WTC11 (cell line): ENCODE measurements around the gene KHDC3L. TPM values are rescaled to one million over a fixed set of nuclear protein-coding genes. Genes with fewer than 3 reads are reported as not detected.

Experiments
- ATAC-seq: fragments of 200-7000 bp; cut with Tn5 transposase; 2 replicates; pipeline ENCODE4 v1.10.0; 2021; ENCODE audit warnings: mild to moderate bottlenecking, moderate library complexity
- CTCF ChIA-PET: fragments of 300-600 bp; sonication (Branson Sonifier 250); formaldehyde crosslinking; loops from one replicate; lab custom pipeline; 2021; ENCODE audit warnings: antibody characterized with exemption; lab: Charles Lee
- POLR2A ChIA-PET: fragments of 350-600 bp; sonication (Branson Sonifier 250); formaldehyde crosslinking; loops from one replicate; lab custom pipeline; 2021; ENCODE audit warnings: antibody characterized with exemption; lab: Charles Lee
- DNase-seq: peaks from one replicate; pipeline ENCODE4 v3.0.0; 2021; ENCODE audit warnings: low spot score
- H3K27ac Mint-ChIP-seq: 2 replicates; pipeline ENCODE4 v1.8.0; 2021; ENCODE audit warnings: mixed read lengths
- H3K27me3 Mint-ChIP-seq: 2 replicates; pipeline ENCODE4 v1.8.0; 2021; ENCODE audit warnings: low read depth, mild to moderate bottlenecking, moderate library complexity, mixed read lengths
- H3K36me3 Mint-ChIP-seq: 2 replicates; pipeline ENCODE4 v1.8.0; 2021; ENCODE audit warnings: mixed read lengths
- H3K4me1 Mint-ChIP-seq: 2 replicates; pipeline ENCODE4 v1.8.0; 2022; ENCODE audit warnings: mixed read lengths
- H3K4me3 Mint-ChIP-seq: 2 replicates; pipeline ENCODE4 v1.8.0; 2021; ENCODE audit warnings: mild to moderate bottlenecking, moderate library complexity, mixed read lengths
- H3K9me3 Mint-ChIP-seq: 2 replicates; pipeline ENCODE4 v1.8.0; 2021; ENCODE audit warnings: mixed read lengths
- NR2C2 ChIP-seq: sonication (generic); formaldehyde crosslinking; IDR thresholded peaks from 2 replicates; pipeline ENCODE4 v1.8.0; 2022; ENCODE audit warnings: mild to moderate bottlenecking, missing genetic modification reagents
- RORB ChIP-seq: fragments of 250-450 bp; sonication (Bioruptor Pico); IDR thresholded peaks from 2 replicates; pipeline ENCODE4 v1.9.0; 2021; ENCODE audit warnings: mild to moderate bottlenecking
- SMAD4 ChIP-seq: sonication (generic); formaldehyde crosslinking; IDR thresholded peaks from 2 replicates; pipeline ENCODE4 v1.8.0; 2022; ENCODE audit warnings: mild to moderate bottlenecking, missing genetic modification reagents
- TEAD4 ChIP-seq: sonication (generic); formaldehyde crosslinking; IDR thresholded peaks from 2 replicates; pipeline ENCODE4 v1.8.0; 2022; ENCODE audit warnings: mild to moderate bottlenecking, missing genetic modification reagents
- ZNF317 ChIP-seq: sonication (generic); formaldehyde crosslinking; IDR thresholded peaks from 2 replicates; pipeline ENCODE4 v1.8.1; 2023; ENCODE audit warnings: low read depth, mild to moderate bottlenecking, moderate library complexity, missing genetic modification reagents, borderline replicate concordance
- ZNF423 ChIP-seq: fragments of 250-450 bp; sonication (Bioruptor Pico); IDR thresholded peaks from 2 replicates; pipeline ENCODE4 v2.1.2; 2022; ENCODE audit warnings: mild to moderate bottlenecking, moderate library complexity
- total RNA-seq: library from RNA; stranded (reverse); gene quantifications from 3 replicates; pipeline ENCODE4 v1.2.3, GENCODE V29; 2021
- TF ChIP-seq, protein P1 (sequence below): sonication (generic); formaldehyde crosslinking; IDR thresholded peaks from 2 replicates; pipeline ENCODE4 v1.8.0; 2023; ENCODE audit warnings: mild to moderate bottlenecking, missing genetic modification reagents
- TF ChIP-seq, protein P2 (sequence below): sonication (generic); formaldehyde crosslinking; IDR thresholded peaks from 2 replicates; pipeline ENCODE4 v1.8.0; 2022; ENCODE audit warnings: missing genetic modification reagents
- TF ChIP-seq, protein P3 (sequence below): sonication (generic); formaldehyde crosslinking; IDR thresholded peaks from 2 replicates; pipeline ENCODE4 v1.8.0; 2023; ENCODE audit warnings: missing genetic modification reagents
- TF ChIP-seq, protein P4 (sequence below): sonication (generic); formaldehyde crosslinking; IDR thresholded peaks from 2 replicates; pipeline ENCODE4 v1.8.1; 2022; ENCODE audit warnings: missing genetic modification reagents, borderline replicate concordance
- TF ChIP-seq, protein P5 (sequence below): sonication (generic); formaldehyde crosslinking; IDR thresholded peaks from 2 replicates; pipeline ENCODE4 v1.8.1; 2023; ENCODE audit warnings: mild to moderate bottlenecking, missing genetic modification reagents, borderline replicate concordance

The KHDC3L gene
- total RNA-seq, 1 experiment from 2014 or later, result not detected

DNA sequence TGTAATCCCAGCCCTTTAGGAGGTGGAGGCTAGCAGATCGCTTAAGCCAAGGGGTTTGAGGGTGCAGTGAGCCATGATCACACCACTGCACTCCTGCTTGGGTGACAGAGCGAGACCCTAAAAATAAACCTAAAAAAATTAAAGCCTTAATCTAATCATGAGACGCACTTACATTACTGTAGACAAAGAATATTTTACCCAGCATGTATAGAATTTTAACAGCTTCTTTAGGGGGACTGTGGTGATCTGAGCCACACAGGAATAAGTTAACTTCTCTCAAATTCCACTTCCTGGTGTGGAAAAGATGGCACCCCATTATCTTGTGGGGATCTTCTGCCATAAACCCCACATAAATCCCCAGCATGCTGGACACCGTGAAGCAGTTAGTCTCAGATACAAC is 9.5 kb downstream of the KHDC3L start:
- H3K4me1 Mint-ChIP-seq, result peaks cover 12% of the 10 kb centered on the region
- ChIA-PET POLR2A (interaction anchor here (0.7 kb wide), 1 partner anchor 17 kb away, joined by 4 read pairs; no protein-coding TSS in a partner anchor), CTCF (interaction anchor here (0.8 to 1.4 kb wide), 2 partner anchors 17 to 23 kb away, joined by 3 to 6 read pairs; no protein-coding TSS in a partner anchor)
- no peak for TF ChIP-seq RORB (CRISPR knock-in tag)
- no peak for TF ChIP-seq ZNF317 (CRISPR knock-in tag)
- ATAC-seq, result no peak
- H3K36me3 Mint-ChIP-seq, result no peaks in the 10 kb centered on the region
- peaks cover 9% of the 10 kb centered on the region for H3K27me3 Mint-ChIP-seq
- no peak for DNase-seq
- no peak overlapping the region for H3K27ac Mint-ChIP-seq
- H3K4me3 Mint-ChIP-seq, result no peak overlapping the region
- H3K9me3 Mint-ChIP-seq, result peaks cover 7% of the 10 kb centered on the region; the same call in 1 of the 2 replicates

DNA sequence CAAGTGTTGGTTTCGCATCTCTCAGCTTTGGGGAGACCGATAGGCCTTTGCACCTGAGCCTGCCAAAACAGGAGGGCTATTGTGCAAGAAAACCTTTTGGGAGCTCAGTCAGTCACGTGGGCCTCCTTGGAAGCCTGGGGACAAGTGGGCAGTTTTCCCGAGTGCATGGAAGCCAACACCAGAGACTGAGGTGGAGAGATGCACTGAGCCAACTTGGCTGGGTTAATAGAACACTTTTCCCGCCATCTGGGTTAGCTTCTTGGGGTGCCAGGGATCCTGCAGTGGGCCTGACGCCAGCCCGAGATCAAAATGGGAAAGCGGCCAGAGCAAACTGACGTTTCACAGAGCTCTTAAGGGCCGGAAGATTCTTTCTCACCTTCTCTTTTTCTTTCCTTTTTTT is 10.1 kb downstream of the KHDC3L start:
- Mint-ChIP-seq H3K27me3 (peaks cover 9% of the 10 kb centered on the region), H3K36me3 (no peaks in the 10 kb centered on the region), H3K4me3 (no peak overlapping the region), H3K27ac (no peak overlapping the region), H3K9me3 (peaks cover 7% of the 10 kb centered on the region; the same call in 1 of the 2 replicates), H3K4me1 (peaks cover 12% of the 10 kb centered on the region)
- no peak for ATAC-seq
- CTCF ChIA-PET, result interaction anchor here (0.8 to 1.4 kb wide), 2 partner anchors 16 to 23 kb away, joined by 3 to 6 read pairs; no protein-coding TSS in a partner anchor
- DNase-seq, result no peak
- TF ChIP-seq, protein P1, sequence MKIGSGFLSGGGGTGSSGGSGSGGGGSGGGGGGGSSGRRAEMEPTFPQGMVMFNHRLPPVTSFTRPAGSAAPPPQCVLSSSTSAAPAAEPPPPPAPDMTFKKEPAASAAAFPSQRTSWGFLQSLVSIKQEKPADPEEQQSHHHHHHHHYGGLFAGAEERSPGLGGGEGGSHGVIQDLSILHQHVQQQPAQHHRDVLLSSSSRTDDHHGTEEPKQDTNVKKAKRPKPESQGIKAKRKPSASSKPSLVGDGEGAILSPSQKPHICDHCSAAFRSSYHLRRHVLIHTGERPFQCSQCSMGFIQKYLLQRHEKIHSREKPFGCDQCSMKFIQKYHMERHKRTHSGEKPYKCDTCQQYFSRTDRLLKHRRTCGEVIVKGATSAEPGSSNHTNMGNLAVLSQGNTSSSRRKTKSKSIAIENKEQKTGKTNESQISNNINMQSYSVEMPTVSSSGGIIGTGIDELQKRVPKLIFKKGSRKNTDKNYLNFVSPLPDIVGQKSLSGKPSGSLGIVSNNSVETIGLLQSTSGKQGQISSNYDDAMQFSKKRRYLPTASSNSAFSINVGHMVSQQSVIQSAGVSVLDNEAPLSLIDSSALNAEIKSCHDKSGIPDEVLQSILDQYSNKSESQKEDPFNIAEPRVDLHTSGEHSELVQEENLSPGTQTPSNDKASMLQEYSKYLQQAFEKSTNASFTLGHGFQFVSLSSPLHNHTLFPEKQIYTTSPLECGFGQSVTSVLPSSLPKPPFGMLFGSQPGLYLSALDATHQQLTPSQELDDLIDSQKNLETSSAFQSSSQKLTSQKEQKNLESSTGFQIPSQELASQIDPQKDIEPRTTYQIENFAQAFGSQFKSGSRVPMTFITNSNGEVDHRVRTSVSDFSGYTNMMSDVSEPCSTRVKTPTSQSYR (CRISPR knock-in tag), result no peak
- TF ChIP-seq SMAD4 (CRISPR knock-in tag), result no peak
- TF ChIP-seq, protein P2, sequence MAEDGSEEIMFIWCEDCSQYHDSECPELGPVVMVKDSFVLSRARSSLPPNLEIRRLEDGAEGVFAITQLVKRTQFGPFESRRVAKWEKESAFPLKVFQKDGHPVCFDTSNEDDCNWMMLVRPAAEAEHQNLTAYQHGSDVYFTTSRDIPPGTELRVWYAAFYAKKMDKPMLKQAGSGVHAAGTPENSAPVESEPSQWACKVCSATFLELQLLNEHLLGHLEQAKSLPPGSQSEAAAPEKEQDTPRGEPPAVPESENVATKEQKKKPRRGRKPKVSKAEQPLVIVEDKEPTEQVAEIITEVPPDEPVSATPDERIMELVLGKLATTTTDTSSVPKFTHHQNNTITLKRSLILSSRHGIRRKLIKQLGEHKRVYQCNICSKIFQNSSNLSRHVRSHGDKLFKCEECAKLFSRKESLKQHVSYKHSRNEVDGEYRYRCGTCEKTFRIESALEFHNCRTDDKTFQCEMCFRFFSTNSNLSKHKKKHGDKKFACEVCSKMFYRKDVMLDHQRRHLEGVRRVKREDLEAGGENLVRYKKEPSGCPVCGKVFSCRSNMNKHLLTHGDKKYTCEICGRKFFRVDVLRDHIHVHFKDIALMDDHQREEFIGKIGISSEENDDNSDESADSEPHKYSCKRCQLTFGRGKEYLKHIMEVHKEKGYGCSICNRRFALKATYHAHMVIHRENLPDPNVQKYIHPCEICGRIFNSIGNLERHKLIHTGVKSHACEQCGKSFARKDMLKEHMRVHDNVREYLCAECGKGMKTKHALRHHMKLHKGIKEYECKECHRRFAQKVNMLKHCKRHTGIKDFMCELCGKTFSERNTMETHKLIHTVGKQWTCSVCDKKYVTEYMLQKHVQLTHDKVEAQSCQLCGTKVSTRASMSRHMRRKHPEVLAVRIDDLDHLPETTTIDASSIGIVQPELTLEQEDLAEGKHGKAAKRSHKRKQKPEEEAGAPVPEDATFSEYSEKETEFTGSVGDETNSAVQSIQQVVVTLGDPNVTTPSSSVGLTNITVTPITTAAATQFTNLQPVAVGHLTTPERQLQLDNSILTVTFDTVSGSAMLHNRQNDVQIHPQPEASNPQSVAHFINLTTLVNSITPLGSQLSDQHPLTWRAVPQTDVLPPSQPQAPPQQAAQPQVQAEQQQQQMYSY (CRISPR knock-in tag), result no peak
- TF ChIP-seq, protein P3, sequence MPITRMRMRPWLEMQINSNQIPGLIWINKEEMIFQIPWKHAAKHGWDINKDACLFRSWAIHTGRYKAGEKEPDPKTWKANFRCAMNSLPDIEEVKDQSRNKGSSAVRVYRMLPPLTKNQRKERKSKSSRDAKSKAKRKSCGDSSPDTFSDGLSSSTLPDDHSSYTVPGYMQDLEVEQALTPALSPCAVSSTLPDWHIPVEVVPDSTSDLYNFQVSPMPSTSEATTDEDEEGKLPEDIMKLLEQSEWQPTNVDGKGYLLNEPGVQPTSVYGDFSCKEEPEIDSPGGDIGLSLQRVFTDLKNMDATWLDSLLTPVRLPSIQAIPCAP, result no peak
- TF ChIP-seq, protein P4, sequence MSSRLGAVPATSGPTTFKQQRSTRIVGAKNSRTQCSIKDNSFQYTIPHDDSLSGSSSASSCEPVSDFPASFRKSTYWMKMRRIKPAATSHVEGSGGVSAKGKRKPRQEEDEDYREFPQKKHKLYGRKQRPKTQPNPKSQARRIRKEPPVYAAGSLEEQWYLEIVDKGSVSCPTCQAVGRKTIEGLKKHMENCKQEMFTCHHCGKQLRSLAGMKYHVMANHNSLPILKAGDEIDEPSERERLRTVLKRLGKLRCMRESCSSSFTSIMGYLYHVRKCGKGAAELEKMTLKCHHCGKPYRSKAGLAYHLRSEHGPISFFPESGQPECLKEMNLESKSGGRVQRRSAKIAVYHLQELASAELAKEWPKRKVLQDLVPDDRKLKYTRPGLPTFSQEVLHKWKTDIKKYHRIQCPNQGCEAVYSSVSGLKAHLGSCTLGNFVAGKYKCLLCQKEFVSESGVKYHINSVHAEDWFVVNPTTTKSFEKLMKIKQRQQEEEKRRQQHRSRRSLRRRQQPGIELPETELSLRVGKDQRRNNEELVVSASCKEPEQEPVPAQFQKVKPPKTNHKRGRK (CRISPR knock-in tag), result no peak
- TF ChIP-seq ZNF423 (CRISPR knock-in tag), result no peak
- no peak for TF ChIP-seq NR2C2 (CRISPR knock-in tag)
- no peak for TF ChIP-seq TEAD4 (CRISPR knock-in tag)
- TF ChIP-seq, protein P5, sequence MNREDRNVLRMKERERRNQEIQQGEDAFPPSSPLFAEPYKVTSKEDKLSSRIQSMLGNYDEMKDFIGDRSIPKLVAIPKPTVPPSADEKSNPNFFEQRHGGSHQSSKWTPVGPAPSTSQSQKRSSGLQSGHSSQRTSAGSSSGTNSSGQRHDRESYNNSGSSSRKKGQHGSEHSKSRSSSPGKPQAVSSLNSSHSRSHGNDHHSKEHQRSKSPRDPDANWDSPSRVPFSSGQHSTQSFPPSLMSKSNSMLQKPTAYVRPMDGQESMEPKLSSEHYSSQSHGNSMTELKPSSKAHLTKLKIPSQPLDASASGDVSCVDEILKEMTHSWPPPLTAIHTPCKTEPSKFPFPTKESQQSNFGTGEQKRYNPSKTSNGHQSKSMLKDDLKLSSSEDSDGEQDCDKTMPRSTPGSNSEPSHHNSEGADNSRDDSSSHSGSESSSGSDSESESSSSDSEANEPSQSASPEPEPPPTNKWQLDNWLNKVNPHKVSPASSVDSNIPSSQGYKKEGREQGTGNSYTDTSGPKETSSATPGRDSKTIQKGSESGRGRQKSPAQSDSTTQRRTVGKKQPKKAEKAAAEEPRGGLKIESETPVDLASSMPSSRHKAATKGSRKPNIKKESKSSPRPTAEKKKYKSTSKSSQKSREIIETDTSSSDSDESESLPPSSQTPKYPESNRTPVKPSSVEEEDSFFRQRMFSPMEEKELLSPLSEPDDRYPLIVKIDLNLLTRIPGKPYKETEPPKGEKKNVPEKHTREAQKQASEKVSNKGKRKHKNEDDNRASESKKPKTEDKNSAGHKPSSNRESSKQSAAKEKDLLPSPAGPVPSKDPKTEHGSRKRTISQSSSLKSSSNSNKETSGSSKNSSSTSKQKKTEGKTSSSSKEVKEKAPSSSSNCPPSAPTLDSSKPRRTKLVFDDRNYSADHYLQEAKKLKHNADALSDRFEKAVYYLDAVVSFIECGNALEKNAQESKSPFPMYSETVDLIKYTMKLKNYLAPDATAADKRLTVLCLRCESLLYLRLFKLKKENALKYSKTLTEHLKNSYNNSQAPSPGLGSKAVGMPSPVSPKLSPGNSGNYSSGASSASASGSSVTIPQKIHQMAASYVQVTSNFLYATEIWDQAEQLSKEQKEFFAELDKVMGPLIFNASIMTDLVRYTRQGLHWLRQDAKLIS (CRISPR knock-in tag), result no peak
- POLR2A ChIA-PET, result interaction anchor here (0.7 kb wide), 1 partner anchor 17 kb away, joined by 4 read pairs; no protein-coding TSS in a partner anchor
